HL-60 (cell line): ENCODE data around the gene ARNT2.

Experiments
- DNase-seq, 2 experiments: peaks; one replicate each; pipeline ENCODE4 v3.0.0-alpha.2; 2010 to 2020; ENCODE audit warnings: low read depth in 1 of 2, low spot score in 1 of 2
- H3K27ac ChIP-seq: fragments of 250-450 bp; sonication (Bioruptor Pico); replicated peaks from 2 replicates; pipeline ENCODE4 v1.5.1; 2020; ENCODE audit warnings: mild to moderate bottlenecking, moderate library complexity
- H3K27me3 ChIP-seq: fragments of 250-450 bp; sonication (Bioruptor Pico); 2 replicates; pipeline ENCODE4 v1.5.1; 2021; ENCODE audit warnings: mild to moderate bottlenecking, moderate library complexity; ENCODE audit not compliant: insufficient read depth, poor library complexity, severe bottlenecking
- H3K4me3 ChIP-seq: replicated peaks from 2 replicates; pipeline ENCODE4 v1.5.1; 2011; ENCODE audit warnings: mild to moderate bottlenecking, control low read depth, low read length; ENCODE audit not compliant: insufficient read depth
- GABPA ChIP-seq: IDR thresholded peaks from 2 replicates; pipeline ENCODE4 v1.6.1; 2012; ENCODE audit warnings: low read depth
- POLR2AphosphoS5 ChIP-seq: IDR thresholded peaks from 2 replicates; pipeline ENCODE4 v1.6.1; 2012; ENCODE audit warnings: low read depth
- SPI1 ChIP-seq: IDR thresholded peaks from 2 replicates; pipeline ENCODE4 v1.6.1; 2012; ENCODE audit warnings: low read depth, mild to moderate bottlenecking, borderline replicate concordance
- TF ChIP-seq, protein P1 (sequence below): IDR thresholded peaks from 2 replicates; pipeline ENCODE4 v1.6.1; 2012; ENCODE audit warnings: low read depth; ENCODE audit not compliant: insufficient replicate concordance
- TF ChIP-seq, protein P2 (sequence below): IDR thresholded peaks from one replicate; pipeline ENCODE4 v1.5.1; 2011; ENCODE audit warnings: low read length, control low read depth, inconsistent platforms; ENCODE audit not compliant: insufficient read depth

Gene ARNT2

DNA sequence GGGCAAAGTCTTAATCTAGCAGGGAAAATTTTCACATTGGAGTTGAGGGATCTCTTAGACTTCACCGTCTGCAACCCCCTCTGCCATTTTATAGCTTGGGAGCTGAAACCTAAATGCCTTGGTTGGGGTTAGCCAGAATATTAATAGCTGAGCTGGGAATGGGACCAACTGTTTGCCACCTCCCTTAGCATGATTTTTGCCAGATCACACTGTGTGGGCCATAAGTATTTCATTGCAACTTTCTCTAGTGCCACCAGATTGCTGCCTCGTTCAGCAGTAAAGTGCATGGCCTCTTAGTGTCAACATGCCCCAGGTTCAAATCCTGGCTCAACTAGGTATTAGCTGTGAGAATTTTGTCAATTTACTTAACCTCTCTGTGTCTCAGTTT lies 235.0 kb downstream of the ARNT2 start:
- Histone ChIP-seq H3K27me3 (no peaks in the 10 kb centered on the region), H3K4me3 (no peak overlapping the region), H3K27ac (no peak overlapping the region)
- no peak for DNase-seq
- TF ChIP-seq, protein P1, sequence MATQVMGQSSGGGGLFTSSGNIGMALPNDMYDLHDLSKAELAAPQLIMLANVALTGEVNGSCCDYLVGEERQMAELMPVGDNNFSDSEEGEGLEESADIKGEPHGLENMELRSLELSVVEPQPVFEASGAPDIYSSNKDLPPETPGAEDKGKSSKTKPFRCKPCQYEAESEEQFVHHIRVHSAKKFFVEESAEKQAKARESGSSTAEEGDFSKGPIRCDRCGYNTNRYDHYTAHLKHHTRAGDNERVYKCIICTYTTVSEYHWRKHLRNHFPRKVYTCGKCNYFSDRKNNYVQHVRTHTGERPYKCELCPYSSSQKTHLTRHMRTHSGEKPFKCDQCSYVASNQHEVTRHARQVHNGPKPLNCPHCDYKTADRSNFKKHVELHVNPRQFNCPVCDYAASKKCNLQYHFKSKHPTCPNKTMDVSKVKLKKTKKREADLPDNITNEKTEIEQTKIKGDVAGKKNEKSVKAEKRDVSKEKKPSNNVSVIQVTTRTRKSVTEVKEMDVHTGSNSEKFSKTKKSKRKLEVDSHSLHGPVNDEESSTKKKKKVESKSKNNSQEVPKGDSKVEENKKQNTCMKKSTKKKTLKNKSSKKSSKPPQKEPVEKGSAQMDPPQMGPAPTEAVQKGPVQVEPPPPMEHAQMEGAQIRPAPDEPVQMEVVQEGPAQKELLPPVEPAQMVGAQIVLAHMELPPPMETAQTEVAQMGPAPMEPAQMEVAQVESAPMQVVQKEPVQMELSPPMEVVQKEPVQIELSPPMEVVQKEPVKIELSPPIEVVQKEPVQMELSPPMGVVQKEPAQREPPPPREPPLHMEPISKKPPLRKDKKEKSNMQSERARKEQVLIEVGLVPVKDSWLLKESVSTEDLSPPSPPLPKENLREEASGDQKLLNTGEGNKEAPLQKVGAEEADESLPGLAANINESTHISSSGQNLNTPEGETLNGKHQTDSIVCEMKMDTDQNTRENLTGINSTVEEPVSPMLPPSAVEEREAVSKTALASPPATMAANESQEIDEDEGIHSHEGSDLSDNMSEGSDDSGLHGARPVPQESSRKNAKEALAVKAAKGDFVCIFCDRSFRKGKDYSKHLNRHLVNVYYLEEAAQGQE = no peak
- TF ChIP-seq GABPA = no peak
- TF ChIP-seq POLR2AphosphoS5 = no peak
- no peak for TF ChIP-seq SPI1
- TF ChIP-seq, protein P2, sequence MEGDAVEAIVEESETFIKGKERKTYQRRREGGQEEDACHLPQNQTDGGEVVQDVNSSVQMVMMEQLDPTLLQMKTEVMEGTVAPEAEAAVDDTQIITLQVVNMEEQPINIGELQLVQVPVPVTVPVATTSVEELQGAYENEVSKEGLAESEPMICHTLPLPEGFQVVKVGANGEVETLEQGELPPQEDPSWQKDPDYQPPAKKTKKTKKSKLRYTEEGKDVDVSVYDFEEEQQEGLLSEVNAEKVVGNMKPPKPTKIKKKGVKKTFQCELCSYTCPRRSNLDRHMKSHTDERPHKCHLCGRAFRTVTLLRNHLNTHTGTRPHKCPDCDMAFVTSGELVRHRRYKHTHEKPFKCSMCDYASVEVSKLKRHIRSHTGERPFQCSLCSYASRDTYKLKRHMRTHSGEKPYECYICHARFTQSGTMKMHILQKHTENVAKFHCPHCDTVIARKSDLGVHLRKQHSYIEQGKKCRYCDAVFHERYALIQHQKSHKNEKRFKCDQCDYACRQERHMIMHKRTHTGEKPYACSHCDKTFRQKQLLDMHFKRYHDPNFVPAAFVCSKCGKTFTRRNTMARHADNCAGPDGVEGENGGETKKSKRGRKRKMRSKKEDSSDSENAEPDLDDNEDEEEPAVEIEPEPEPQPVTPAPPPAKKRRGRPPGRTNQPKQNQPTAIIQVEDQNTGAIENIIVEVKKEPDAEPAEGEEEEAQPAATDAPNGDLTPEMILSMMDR = no peak

DNA sequence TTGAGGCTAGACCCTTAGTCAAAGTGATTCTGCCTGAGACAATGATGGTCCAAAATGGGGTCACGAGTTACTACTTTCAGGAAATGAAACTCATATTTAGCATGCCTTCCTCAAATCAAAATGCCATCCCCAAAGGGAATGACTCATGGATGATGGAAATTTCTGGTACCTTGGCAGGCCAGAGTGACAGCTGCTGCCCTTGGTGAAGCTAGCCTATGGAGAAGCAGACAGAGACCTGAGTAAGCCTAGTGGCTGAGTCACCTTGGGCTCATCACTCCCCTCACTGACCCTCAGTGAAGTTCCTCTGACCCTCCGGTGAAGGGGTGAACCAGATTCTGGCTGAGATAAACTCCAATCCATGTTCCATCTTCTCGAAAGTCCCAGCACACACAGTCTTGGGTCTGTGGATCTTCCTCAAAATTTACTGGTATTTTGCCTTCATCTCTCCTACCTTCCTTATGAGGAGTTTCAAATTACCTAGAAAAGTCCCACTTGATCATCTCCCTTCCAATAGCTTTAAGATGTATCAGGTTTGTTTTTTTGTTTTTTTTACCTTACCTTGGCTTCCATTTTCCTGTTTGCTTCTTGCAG lies 236.4 kb downstream of the ARNT2 start:
- DNase-seq = no peak
- TF ChIP-seq SPI1 = no peak
- TF ChIP-seq, protein P1 = no peak
- TF ChIP-seq, protein P2 = no peak
- TF ChIP-seq POLR2AphosphoS5 = no peak
- no peak for TF ChIP-seq GABPA
- Histone ChIP-seq H3K4me3 (no peak overlapping the region), H3K27ac (no peak overlapping the region), H3K27me3 (no peaks in the 10 kb centered on the region)

DNA sequence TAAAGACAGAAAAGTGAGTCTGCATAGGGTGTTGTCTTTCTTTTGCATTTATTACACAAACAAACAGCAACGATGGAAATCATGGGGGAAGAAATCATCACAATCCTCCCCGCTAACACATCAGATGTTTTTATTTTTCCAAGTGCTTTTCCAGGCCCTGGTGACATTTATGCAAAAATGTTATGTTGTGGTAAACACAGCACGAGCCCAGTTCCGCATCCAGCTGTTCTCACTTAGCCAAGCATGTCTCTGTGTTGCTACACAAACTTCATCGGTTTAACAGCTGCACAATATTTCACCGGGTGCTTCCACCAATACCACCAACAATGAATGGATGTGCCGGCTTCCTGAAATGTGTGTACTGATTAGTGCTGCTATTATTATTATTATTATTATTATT lies 237.2 kb downstream of the ARNT2 start:
- DNase-seq = no peak
- no peak overlapping the region for H3K27ac ChIP-seq
- TF ChIP-seq, protein P2 = no peak
- TF ChIP-seq, protein P1 = no peak

More for the DNA sequence above, 237.2 kb downstream of the ARNT2 start:
- Histone ChIP-seq H3K27me3 (no peaks in the 10 kb centered on the region), H3K4me3 (no peak overlapping the region)
